B cell (primary cell): Measurements from ENCODE around the gene COL13A1. TPM values are rescaled to one million over a fixed set of nuclear protein-coding genes. Genes with fewer than 3 reads are reported as not detected.

ENCODE experiments used
- ATAC-seq: fragments of 200-7000 bp; cut with Tn5 transposase; one replicate; pipeline ENCODE4 v1.10.0; 2021; ENCODE audit warnings: low read depth, mild to moderate bottlenecking, moderate number of reproducible peaks, moderate library complexity
- CTCF ChIA-PET: fragments of 350-600 bp; sonication (Branson Sonifier 250); formaldehyde crosslinking; loops from one replicate; lab custom pipeline; 2021; ENCODE audit warnings: antibody characterized with exemption, inconsistent platforms; lab: Charles Lee
- POLR2A ChIA-PET: fragments of 350-600 bp; sonication (Branson Sonifier 250); formaldehyde crosslinking; loops from one replicate; lab custom pipeline; 2021; ENCODE audit warnings: antibody characterized with exemption; lab: Charles Lee
- DNase-seq: peaks from one replicate; pipeline ENCODE4 v3.0.0; 2013
- H2AFZ ChIP-seq: 2 replicates; pipeline ENCODE4 v1.6.1; 2012; ENCODE audit warnings: mild to moderate bottlenecking, low read depth, low read length; ENCODE audit not compliant: insufficient read depth, poor library complexity, severe bottlenecking
- H3K27ac ChIP-seq, 2 donors: 1 replicate in 1 of 2; 2 replicates in 1 of 2; pipeline ENCODE4 v1.5.1; 2012 to 2013; ENCODE audit warnings: low read length in 2 of 2, mild to moderate bottlenecking in 2 of 2, moderate library complexity in 1 of 2
- H3K27me3 ChIP-seq, 4 experiments: fragments of 200-600 bp in 1 of 4; sonication (generic) in 1 of 4; replicated peaks in 1 of 4; 1 replicate in 2 of 4; 2 replicates in 2 of 4; pipeline versions ENCODE4 v1.6.1 to v1.7.0; 2013 to 2016; ENCODE audit warnings: low read length in 3 of 4, mild to moderate bottlenecking in 2 of 4, mixed read lengths in 1 of 4, moderate library complexity in 1 of 4; ENCODE audit not compliant: insufficient read depth in 4 of 4, control insufficient read depth in 3 of 4; ENCODE audit errors: control extremely low read depth in 1 of 4
- H3K36me3 ChIP-seq, 2 experiments: replicated peaks in 1 of 2; 1 replicate in 1 of 2; 2 replicates in 1 of 2; pipeline versions ENCODE4 v1.6.1 to v1.7.1; 2013; ENCODE audit warnings: low read length in 1 of 2; ENCODE audit not compliant: insufficient read depth in 2 of 2, control insufficient read depth in 1 of 2; ENCODE audit errors: control extremely low read depth in 1 of 2, extremely low read depth in 1 of 2
- H3K4me1 ChIP-seq, 2 donors: fragments of 200-600 bp in 1 of 2; sonication (generic) in 1 of 2; 1 replicate in 1 of 2; 2 replicates in 1 of 2; pipeline versions ENCODE4 v1.5.1 to v1.6.1; 2013 to 2017; ENCODE audit warnings: low read length in 2 of 2; ENCODE audit not compliant: control insufficient read depth in 2 of 2, insufficient read depth in 2 of 2
- H3K4me2 ChIP-seq: replicated peaks from 2 replicates; pipeline ENCODE3; 2012; ENCODE audit warnings: mild to moderate bottlenecking, low read depth, low read length; ENCODE audit not compliant: poor library complexity, severe bottlenecking
- H3K4me3 ChIP-seq, 5 experiments: fragments of 200-600 bp in 1 of 5; sonication (generic) in 1 of 5; 1 replicate in 3 of 5; 2 replicates in 2 of 5; pipeline versions ENCODE4 v1.5.1 to v1.7.0; 2011 to 2016; ENCODE audit warnings: low read length in 4 of 5, mild to moderate bottlenecking in 4 of 5, low read depth in 2 of 5, control low read depth in 1 of 5, moderate library complexity in 1 of 5; ENCODE audit not compliant: insufficient read depth in 1 of 5; ENCODE audit errors: control extremely low read depth in 1 of 5, extremely low read depth in 1 of 5
- H3K79me2 ChIP-seq: fragments of 200-600 bp; sonication (generic); one replicate; pipeline ENCODE4 v1.6.0; 2016; ENCODE audit warnings: low read length; ENCODE audit not compliant: control insufficient read depth, insufficient read depth
- H3K9ac ChIP-seq: fragments of 200-600 bp; sonication (generic); 2 replicates; pipeline ENCODE4 v1.6.1; 2017; ENCODE audit warnings: mild to moderate bottlenecking, low read length, moderate library complexity
- H3K9me3 ChIP-seq, 3 donors: one replicate each; pipeline versions ENCODE4 v1.6.1 to v1.7.1; 2013; ENCODE audit warnings: low read length in 2 of 3; ENCODE audit not compliant: control insufficient read depth in 2 of 3, insufficient read depth in 1 of 3; ENCODE audit errors: control extremely low read depth in 1 of 3
- H4K20me1 ChIP-seq: 2 replicates; pipeline ENCODE4 v1.6.0; 2012; ENCODE audit warnings: mild to moderate bottlenecking, low read length; ENCODE audit not compliant: insufficient read depth, control insufficient read depth, poor library complexity, severe bottlenecking
- H3K27ac Mint-ChIP-seq: one replicate; pipeline ENCODE4 v1.8.0; 2021; ENCODE audit warnings: mixed read lengths
- H3K27me3 Mint-ChIP-seq: one replicate; pipeline ENCODE4 v1.8.0; 2021; ENCODE audit warnings: mixed read lengths
- H3K4me1 Mint-ChIP-seq: one replicate; pipeline ENCODE4 v1.8.0; 2021; ENCODE audit warnings: mixed read lengths
- H3K4me3 Mint-ChIP-seq: one replicate; pipeline ENCODE4 v1.8.0; 2021; ENCODE audit warnings: mixed read lengths
- H3K9me3 Mint-ChIP-seq: one replicate; pipeline ENCODE4 v1.8.0; 2022; ENCODE audit warnings: mixed read lengths; ENCODE audit not compliant: insufficient read depth
- EZH2 ChIP-seq: IDR thresholded peaks from 2 replicates; pipeline ENCODE4 v1.6.1; 2012; ENCODE audit warnings: borderline replicate concordance, low read depth, mild to moderate bottlenecking, moderate library complexity, low read length; ENCODE audit not compliant: insufficient read depth, poor library complexity, severe bottlenecking
- WGBS: methylation state at CpG from one replicate; pipeline ENCODE4 v1.1.5; 2013; ENCODE audit warnings: missing lambda C conversion rate; ENCODE audit not compliant: insufficient coverage; 5-methylcytosine and 5-hydroxymethylcytosine counted together
- intact Hi-C: fragments of 100-400 bp; cut with micrococcal nuclease; formaldehyde crosslinking; loops from one replicate; pipeline ENCODE4 v1.10.0; 2022
- polyA plus RNA-seq: library from polyadenylated mRNA; depleted of rRNA; stranded (reverse); fragments of >200 nt; gene quantifications from 2 replicates; pipeline ENCODE4 v1.2.3, GENCODE V29; 2012
- total RNA-seq, 2 donors: library from RNA; stranded (reverse); fragments of 120-200 nt in 1 of 2; gene quantifications; 1 replicate in 1 of 2; 2 replicates in 1 of 2; pipeline versions ENCODE4 v1.2.3 to v1.2.4, GENCODE V29; 2013 to 2022
- TF ChIP-seq, protein P1 (sequence below): fragments of 200-600 bp; IDR thresholded peaks from one replicate; pipeline ENCODE4 v1.8.0; 2022; ENCODE audit warnings: antibody characterized with exemption, mild to moderate bottlenecking

Gene COL13A1
- total and polyA plus RNA-seq, 2 donors (not counting 1 experiment from before 2014, with no cell fraction given), result not detected

DNA sequence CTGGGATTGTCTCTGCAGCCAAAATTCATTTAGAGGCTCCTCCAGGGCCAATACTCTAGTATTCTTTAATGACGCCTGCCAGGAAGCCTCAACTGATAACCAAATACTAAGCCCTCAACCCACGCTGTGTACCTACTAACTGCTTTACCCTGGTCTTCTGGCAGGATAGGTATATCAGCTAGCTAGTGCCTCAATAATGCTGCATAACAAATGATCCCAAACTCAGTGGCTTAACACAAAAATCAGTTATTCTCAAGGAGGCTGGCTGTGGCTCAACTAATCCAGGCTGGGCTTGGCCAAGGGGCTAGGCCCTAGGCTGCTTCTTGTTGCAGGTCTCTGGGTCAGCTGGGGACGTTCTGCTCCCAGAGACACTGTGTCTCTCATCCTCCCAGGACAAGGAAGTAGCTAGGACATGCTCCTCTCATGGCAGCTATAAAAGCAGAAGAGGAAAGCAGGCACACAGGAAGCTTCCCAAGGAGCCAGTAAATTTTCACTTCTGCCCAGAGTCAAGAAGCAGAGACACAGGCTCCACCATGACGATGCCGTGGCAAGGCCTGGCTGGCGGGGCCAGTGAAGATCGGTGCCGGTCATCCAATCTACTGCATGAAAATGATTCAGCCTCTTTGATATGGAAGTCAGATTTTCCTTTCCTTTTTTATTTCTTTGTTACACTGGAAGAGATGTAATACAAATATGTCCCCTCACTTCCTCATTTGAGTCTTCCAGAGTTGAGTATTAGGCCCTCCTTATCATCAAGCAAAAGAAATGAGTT lies 28.6 kb upstream of the COL13A1 start:
- peaks cover 20% of the 10 kb centered on the region for H3K27me3 Mint-ChIP-seq
- no peak overlapping the region for H3K4me3 ChIP-seq
- H3K4me1 Mint-ChIP-seq, result no peaks in the 10 kb centered on the region
- intact Hi-C loops, result no loop called here
- H3K4me3 Mint-ChIP-seq, result no peak overlapping the region
- no peak overlapping the region for H3K9ac ChIP-seq
- TF ChIP-seq, protein P1, sequence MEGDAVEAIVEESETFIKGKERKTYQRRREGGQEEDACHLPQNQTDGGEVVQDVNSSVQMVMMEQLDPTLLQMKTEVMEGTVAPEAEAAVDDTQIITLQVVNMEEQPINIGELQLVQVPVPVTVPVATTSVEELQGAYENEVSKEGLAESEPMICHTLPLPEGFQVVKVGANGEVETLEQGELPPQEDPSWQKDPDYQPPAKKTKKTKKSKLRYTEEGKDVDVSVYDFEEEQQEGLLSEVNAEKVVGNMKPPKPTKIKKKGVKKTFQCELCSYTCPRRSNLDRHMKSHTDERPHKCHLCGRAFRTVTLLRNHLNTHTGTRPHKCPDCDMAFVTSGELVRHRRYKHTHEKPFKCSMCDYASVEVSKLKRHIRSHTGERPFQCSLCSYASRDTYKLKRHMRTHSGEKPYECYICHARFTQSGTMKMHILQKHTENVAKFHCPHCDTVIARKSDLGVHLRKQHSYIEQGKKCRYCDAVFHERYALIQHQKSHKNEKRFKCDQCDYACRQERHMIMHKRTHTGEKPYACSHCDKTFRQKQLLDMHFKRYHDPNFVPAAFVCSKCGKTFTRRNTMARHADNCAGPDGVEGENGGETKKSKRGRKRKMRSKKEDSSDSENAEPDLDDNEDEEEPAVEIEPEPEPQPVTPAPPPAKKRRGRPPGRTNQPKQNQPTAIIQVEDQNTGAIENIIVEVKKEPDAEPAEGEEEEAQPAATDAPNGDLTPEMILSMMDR, result no peak
- no peak for TF ChIP-seq EZH2
- H3K9me3 ChIP-seq, result peaks cover 0 to 9% (median 0%) of the 10 kb centered on the region in 3 donors
- H3K9me3 Mint-ChIP-seq, result peaks cover 2% of the 10 kb centered on the region
- ATAC-seq (no peak), DNase-seq (no peak)
- no peak overlapping the region for H2AFZ ChIP-seq
- H3K27me3 ChIP-seq, result peaks cover 0 to 6% (median 0%) of the 10 kb centered on the region in 4 experiments
- H3K79me2 ChIP-seq, result no peaks in the 10 kb centered on the region
- WGBS, result 87% methylated on average over 8 of the region's 8 CpGs
- H4K20me1 ChIP-seq, result no peaks in the 10 kb centered on the region
- H3K27ac ChIP-seq, result no peak overlapping the region
- CTCF ChIA-PET, result no interaction called here
- H3K4me2 ChIP-seq, result no peak overlapping the region
- H3K4me1 ChIP-seq, result no peaks in the 10 kb centered on the region
- no peak overlapping the region for H3K27ac Mint-ChIP-seq
- POLR2A ChIA-PET, result no interaction called here
- no peaks in the 10 kb centered on the region for H3K36me3 ChIP-seq

DNA sequence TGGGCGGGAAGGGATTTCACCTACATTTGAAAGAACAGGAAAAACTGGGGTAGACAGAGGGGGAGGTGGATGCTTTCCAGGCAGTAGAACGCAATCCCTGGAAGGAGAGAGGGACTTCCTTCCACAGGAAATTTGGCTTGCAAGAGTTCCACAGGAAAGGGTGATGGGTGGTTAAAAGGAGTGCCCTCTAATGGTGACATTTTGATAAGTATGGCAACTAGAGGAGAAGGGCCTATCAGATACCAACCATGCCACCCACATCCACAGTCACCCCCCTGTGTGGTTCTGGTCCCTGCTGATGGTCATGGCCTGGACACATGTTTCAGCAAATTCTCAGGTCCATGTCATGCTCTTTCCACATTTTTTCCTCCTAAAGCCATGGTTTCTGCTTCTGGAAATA lies 27.1 kb upstream of the COL13A1 start:
- no peak for DNase-seq
- no peak for ATAC-seq
- Histone ChIP-seq H3K4me2 (no peak overlapping the region), H3K4me1 (no peaks in the 10 kb centered on the region), H3K79me2 (no peaks in the 10 kb centered on the region), H3K36me3 (no peaks in the 10 kb centered on the region), H2AFZ (no peak overlapping the region), H3K9me3 (peaks cover 0 to 9% (median 0%) of the 10 kb centered on the region in 3 donors), H3K27me3 (peaks cover 0 to 6% (median 0%) of the 10 kb centered on the region in 4 experiments), H3K9ac (no peak overlapping the region), H4K20me1 (no peaks in the 10 kb centered on the region), H3K27ac (no peak overlapping the region), H3K4me3 (no peak overlapping the region)
- CTCF ChIA-PET, result no interaction called here
- POLR2A ChIA-PET, result no interaction called here
- Mint-ChIP-seq H3K4me3 (no peak overlapping the region), H3K27me3 (peaks cover 12% of the 10 kb centered on the region), H3K4me1 (no peaks in the 10 kb centered on the region), H3K27ac (no peak overlapping the region), H3K9me3 (peaks cover 2% of the 10 kb centered on the region)
- no peak for TF ChIP-seq EZH2
- TF ChIP-seq, protein P1, result no peak
- 100% methylated on average over 1 of the region's 2 CpGs for WGBS
- intact Hi-C loops, result no loop called here
